ENCODE results near the gene NEO1.

DNA sequence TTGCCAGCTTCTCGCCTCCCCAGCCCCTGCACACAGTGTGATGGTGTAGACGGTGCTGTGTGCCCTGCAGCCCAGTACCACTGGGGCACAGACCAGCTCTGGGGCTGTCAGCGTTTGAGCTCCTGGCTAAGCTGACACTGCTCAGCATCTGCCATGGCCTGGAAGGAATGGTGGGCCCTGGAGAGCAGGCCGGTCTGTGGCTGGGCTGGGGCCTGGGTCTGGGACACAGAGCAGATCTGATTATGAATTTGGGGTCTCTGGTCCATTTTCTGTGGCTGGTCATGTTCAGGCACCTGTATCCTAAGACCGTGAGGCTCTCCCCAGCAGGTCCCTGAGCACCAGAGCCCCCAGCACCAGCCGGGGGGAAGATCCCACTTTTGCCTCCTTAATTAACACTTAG lies 281.8 kb downstream of the NEO1 start:
- TF ChIP-seq, protein P1, sequence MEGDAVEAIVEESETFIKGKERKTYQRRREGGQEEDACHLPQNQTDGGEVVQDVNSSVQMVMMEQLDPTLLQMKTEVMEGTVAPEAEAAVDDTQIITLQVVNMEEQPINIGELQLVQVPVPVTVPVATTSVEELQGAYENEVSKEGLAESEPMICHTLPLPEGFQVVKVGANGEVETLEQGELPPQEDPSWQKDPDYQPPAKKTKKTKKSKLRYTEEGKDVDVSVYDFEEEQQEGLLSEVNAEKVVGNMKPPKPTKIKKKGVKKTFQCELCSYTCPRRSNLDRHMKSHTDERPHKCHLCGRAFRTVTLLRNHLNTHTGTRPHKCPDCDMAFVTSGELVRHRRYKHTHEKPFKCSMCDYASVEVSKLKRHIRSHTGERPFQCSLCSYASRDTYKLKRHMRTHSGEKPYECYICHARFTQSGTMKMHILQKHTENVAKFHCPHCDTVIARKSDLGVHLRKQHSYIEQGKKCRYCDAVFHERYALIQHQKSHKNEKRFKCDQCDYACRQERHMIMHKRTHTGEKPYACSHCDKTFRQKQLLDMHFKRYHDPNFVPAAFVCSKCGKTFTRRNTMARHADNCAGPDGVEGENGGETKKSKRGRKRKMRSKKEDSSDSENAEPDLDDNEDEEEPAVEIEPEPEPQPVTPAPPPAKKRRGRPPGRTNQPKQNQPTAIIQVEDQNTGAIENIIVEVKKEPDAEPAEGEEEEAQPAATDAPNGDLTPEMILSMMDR (IDR thresholded peaks at IDR 0.05; ENCODE audit: insufficient read depth, low read length, poor library complexity, severe bottlenecking): no peak
- TF ChIP-seq EZH2phosphoT487 (conservative IDR thresholded peaks at IDR 0.05; ENCODE audit: low read length): no peak
